Measurements from ENCODE around the gene GNA12.

The GNA12 gene, protein sequence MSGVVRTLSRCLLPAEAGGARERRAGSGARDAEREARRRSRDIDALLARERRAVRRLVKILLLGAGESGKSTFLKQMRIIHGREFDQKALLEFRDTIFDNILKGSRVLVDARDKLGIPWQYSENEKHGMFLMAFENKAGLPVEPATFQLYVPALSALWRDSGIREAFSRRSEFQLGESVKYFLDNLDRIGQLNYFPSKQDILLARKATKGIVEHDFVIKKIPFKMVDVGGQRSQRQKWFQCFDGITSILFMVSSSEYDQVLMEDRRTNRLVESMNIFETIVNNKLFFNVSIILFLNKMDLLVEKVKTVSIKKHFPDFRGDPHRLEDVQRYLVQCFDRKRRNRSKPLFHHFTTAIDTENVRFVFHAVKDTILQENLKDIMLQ

DNA sequence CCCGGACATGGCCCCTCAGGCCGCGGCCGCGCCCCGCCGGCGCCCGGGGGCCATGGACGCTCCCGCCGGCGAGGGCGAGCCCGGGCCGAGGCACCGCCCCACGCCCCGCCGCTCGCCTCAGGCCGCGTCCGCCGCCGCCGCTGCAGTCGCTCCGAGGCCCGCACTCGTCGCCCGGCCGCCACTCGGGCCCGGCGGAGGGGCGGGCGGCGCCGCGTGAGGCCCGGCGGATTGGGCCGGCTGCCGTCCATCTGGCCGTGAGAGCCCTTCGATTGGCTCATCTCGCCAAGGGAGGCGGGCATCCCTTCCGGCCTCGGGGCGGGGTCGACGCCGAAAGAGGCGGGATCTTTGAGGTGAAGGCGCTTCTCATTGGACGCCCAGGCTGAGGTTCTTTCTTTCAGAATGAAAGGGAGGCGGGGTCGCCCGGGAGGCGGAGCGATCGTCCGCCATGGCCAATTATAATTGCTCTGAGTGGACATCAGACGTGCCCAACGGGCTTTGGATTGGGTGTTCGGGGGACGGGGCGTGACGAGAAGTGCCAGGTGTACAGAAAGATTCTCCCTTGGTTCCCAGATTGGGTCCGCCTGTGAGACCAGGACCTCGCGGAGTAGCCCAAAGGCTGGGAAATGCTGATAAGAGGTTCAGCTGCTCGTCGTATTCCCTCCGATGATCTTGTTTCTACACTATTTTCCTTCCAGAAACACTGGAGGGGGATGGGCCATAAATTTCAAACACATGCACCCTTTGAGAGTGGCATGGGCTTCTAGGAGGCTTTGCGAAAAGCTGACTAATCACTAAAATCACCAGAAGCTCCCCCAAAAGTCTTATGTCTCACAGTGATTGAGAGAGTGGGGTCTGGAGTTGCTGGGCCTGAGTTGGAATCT lies at the start of gene GNA12:
Gene GNA12, minus strand, starts transcription at position 156 of the 881 bp plus-strand sequence. Its CDS starts 147 bp downstream, at position 9.
- DNase-seq (ENCODE audit: low spot score) = peak; percentile 99

- no peak for DNase-seq (ENCODE audit: low spot score)
Observed at GRCh38 chr7:2893411-2893861, 49.3 kb upstream of the GNA12 start.

- no peak for DNase-seq (ENCODE audit: low spot score)
Observed at GRCh38 chr7:2892549-2892948, 48.4 kb upstream of the GNA12 start.

DNA sequence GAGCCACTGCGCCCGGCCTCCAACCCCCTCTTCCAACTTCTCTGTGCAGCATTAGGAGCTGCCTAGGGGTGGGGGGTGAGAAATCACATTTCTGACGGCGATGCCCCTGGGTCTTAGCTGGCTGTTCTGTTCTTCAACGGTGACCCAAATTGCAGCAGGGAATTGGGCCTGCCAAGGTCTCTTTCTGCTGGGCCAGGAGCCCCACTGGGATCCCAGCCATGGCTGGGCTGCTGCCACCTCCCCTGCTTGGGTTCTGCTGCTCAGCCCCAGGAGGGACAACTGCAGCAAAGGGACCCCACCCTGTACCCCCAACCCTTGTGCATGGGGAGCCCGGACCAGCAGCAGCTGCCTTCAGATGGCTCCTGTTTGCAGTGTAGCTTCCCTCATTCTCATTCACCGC lies 43.7 kb upstream of the GNA12 start:
- DNase-seq (ENCODE audit: low spot score) = no peak

DNA sequence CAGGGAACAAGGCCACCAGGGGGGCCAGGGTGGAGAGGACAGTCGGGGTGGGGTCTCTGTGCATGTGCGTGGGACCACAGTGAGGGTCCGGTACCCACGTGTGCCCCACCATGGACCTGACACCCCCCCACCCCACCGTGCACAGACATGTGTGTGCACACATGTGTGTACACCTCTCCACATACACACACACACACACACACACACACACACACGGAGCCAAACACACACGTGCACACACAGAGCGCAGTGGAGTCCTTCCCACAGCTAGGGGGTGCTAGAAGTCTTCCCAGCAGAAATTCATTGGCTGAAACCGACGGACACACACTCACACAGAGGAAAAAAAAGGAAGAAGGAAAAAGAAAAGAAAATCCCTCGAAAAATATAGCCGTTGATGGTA lies 42.8 kb upstream of the GNA12 start:
- peak; percentile 71 for DNase-seq (ENCODE audit: low spot score)

- no peak for DNase-seq (ENCODE audit: low spot score)
Observed at GRCh38 chr7:2886391-2886790, 42.3 kb upstream of the GNA12 start.

GRCh38 chr7:2884161-2884560 lies 40.1 kb upstream of the GNA12 start:
- DNase-seq (ENCODE audit: low spot score) = no peak

- DNase-seq (ENCODE audit: low spot score) = no peak
Observed at GRCh38 chr7:2883101-2883500, 39.0 kb upstream of the GNA12 start.

- no peak for DNase-seq (ENCODE audit: low spot score)
Observed at GRCh38 chr7:2882111-2882510, 38.0 kb upstream of the GNA12 start.

- DNase-seq (ENCODE audit: low spot score) = no peak
Observed at GRCh38 chr7:2880874-2881533, 36.9 kb upstream of the GNA12 start.

DNA sequence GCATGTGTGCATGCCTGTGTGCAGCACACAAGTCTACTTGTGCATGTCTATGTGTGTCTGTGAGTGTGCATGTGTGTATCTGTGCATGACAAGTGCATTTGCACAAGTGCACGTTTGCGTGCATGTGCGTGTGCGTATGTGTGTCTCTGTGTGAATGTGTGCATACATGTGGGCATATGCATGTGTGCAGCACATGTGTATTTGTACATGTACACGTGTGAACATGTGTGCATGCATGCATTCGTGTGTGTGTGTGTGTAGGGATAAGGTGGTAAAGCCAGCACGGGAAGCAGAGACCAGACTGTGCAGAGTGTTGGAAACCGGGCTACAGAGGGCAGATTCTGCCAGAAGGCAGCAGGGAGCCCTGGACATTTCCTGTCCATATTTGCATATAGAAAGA lies 35.9 kb upstream of the GNA12 start:
- no peak for DNase-seq (ENCODE audit: low spot score)

GRCh38 chr7:2879354-2879753 lies 35.2 kb upstream of the GNA12 start:
- no peak for DNase-seq (ENCODE audit: low spot score)

DNA sequence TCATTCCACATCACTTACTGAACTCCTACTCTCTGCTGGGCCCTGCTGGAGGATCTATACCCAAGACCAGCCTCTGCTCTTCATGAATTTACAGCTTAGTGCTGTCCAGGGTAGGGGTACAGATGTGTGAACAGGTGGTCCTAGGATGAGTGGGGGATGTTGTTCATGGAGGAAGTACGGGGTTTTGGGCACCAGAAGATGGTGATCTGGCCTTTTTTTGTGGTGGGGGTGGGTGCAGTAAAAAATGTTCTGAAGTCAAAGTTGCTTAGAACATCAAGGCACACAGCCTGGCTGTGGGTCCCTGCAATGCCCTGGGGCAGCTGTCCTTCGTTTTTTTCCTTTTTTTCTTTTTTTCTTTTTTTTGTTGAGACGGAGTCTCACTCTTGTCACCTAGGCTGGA lies 34.2 kb upstream of the GNA12 start:
- DNase-seq (ENCODE audit: low spot score) = no peak

- DNase-seq (ENCODE audit: low spot score) = no peak
Observed at GRCh38 chr7:2876031-2876731, 32.1 kb upstream of the GNA12 start.

- DNase-seq (ENCODE audit: low spot score) = no peak
Observed at GRCh38 chr7:2873686-2874551, 29.8 kb upstream of the GNA12 start.

DNA sequence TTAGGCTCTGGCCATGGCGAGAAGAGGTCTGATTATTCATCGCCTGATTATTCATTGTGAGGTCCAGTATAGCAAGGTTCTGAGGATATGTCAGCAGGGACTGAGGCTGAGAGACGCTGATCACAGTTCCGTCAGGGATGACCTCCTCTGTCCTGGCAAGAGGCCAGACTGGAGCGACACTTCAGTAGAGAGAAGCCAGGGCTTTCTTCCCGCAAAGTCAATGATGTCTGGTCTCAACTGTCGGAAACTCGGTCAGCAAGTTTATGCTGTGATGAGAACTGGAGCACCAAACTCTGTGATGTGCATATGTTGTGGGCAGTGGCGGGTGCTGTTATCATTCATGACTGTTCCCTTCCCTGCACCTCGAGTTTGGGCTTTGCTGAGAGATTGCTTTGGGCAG lies 29.0 kb upstream of the GNA12 start:
- DNase-seq (ENCODE audit: low spot score) = no peak

DNA sequence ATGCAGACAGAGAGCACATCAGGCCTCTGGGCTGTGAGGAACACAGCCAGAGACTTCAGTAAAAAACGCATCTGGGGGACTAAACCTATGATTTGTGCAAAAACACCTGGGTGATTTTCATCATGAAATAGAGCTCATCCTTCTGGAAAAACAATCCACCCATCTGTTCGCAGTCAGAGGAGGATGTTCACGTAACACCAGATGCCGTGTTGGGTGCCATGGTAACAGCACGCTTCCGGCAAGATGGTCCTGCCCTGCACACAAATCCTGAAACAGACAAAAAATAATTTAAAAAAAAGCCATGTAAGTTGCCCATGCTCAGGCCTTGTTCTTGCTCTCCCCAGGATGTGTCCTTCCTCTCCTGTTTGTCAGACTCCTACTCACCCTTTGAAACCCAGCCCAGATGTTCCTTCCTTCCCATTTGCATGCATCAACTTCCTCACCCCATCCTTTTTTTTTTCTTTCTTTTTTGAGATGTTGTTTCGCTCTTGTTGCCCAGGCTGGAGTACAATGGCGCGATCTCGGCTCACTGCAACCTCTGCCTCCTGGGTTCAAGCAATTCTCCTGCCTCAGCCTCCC lies 28.3 kb upstream of the GNA12 start:
- DNase-seq (ENCODE audit: low spot score) = no peak

DNA sequence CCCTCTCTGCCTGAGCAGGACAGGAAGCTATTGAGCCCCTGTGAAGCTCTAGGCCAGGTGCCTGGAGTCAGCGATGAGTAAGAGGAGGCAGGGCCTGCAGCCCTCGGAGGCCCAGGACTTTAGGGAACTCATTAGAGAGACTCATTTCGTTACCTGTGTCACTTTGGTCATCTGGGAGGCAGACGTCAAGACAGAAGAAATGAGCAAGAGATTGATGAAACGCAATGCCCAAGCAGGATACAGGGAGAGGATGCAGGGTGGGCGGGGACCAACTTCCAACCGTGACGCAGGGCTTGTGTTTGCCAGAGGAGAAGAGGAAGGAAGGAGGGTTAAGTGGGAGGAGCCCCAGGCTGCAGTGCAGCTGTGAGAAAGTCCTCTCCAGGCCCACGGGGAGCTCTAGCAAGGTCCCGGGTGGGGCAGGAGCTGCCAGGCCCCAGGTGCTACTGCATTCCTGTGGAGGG lies 26.4 kb upstream of the GNA12 start:
- DNase-seq (ENCODE audit: low spot score) = peak; percentile 50

DNA sequence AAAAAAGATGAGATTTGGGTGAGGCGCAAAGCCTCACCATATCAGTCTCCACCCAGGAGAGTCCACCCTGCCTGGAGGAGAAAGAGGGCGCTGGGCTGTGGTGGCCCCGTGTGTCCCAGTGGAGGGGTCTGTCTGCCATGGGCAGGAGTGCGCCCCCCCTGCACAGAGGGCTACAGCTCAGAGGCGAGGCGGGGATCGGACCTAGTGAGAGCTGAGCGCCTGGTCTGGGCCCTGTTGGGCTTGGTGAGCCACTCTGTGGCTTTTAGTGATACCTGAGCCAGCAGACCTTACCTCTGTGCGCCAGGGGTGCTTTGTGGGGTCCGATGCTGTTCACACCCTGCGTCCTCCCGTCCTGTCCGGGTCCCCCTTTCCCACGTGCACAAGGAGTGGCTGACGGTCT lies 25.9 kb upstream of the GNA12 start:
- DNase-seq (ENCODE audit: low spot score) = no peak

DNA sequence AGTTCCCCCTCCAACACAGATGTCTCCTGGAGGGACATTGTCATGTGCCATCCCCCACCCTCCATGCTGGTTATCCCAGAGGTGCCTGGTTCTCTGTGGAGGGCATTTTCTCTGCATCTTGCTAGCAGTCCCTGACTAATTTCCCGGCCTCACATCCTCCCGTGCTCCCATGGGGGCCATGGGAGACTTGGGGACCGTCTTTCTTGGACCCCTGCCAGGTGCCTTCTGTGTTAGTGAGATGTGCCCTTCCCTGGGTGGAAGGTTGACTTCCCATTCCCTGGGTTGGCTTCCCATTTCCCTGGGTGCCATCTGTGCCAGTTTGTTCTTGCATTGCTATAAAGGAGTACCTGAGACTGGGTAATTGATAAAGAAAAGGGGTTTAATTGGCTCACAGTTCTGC lies 22.5 kb upstream of the GNA12 start:
- no peak for DNase-seq (ENCODE audit: low spot score)
